ENCODE results near the gene GLYR1. TPM values are rescaled to one million over a fixed set of nuclear protein-coding genes. Genes with fewer than 3 reads are reported as not detected.

The GLYR1 gene
- total RNA-seq, 1 experiment from 2014 or later: 111 TPM

DNA sequence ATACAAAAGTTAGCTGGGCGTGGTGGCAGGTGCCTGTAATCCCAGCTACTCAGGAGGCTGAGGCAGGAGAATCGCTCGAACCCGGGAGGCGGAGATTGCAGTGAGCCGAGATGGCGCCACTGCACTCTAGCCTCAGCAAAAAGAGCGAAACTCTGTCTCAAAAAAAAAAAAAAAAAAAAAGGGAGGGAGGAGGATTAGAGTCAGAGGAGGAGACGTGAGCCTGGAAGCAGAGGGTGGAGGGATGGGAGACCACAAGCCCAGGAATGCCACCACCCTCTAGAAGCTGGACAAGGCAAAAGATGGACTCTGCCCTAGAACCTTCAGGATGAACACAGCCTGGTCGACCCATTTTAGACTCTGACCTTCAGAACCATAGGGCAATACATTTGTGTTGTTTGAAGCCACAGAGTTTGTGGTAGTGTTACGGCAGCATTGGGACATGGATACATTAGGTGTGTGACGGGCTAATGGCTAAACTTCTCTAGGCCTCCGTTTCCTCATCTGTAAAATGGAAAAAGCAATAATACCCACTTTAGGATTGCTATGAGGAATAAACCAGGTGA, 54.1 kb downstream of the GLYR1 start:
- Histone ChIP-seq H3K4me3 (ENCODE audit: low read depth in 2 of 2, low read length in 2 of 2) (no peak overlapping the region), H3K27ac (ENCODE audit: low read length) (no peak overlapping the region), H3K4me1 (ENCODE audit: control insufficient read depth, insufficient read depth, low read length) (peaks cover 7% of the 10 kb centered on the region; the same call in 1 of the 2 replicates), H3K27me3 (ENCODE audit: control insufficient read depth, insufficient read depth, low read length) (no peaks in the 10 kb centered on the region), H3K9me3 (ENCODE audit: control insufficient read depth, insufficient read depth, low read depth, low read length) (no peaks in the 10 kb centered on the region), H3K36me3 (ENCODE audit: control insufficient read depth, insufficient read depth, low read length) (no peaks in the 10 kb centered on the region)
- no peak for TF ChIP-seq TCF7L2 (IDR thresholded peaks at IDR 0.05; ENCODE audit: low read depth, low read length)
- no peak for TF ChIP-seq SIN3A (IDR thresholded peaks at IDR 0.05; ENCODE audit: borderline replicate concordance, insufficient read depth, low read depth, low read length)
- TF ChIP-seq, protein P1, sequence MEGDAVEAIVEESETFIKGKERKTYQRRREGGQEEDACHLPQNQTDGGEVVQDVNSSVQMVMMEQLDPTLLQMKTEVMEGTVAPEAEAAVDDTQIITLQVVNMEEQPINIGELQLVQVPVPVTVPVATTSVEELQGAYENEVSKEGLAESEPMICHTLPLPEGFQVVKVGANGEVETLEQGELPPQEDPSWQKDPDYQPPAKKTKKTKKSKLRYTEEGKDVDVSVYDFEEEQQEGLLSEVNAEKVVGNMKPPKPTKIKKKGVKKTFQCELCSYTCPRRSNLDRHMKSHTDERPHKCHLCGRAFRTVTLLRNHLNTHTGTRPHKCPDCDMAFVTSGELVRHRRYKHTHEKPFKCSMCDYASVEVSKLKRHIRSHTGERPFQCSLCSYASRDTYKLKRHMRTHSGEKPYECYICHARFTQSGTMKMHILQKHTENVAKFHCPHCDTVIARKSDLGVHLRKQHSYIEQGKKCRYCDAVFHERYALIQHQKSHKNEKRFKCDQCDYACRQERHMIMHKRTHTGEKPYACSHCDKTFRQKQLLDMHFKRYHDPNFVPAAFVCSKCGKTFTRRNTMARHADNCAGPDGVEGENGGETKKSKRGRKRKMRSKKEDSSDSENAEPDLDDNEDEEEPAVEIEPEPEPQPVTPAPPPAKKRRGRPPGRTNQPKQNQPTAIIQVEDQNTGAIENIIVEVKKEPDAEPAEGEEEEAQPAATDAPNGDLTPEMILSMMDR (IDR thresholded peaks at IDR 0.05): no peak
- TF ChIP-seq POLR2AphosphoS5 (IDR thresholded peaks at IDR 0.05; ENCODE audit: low read depth, low read length): no peak
- TF ChIP-seq, protein P2, sequence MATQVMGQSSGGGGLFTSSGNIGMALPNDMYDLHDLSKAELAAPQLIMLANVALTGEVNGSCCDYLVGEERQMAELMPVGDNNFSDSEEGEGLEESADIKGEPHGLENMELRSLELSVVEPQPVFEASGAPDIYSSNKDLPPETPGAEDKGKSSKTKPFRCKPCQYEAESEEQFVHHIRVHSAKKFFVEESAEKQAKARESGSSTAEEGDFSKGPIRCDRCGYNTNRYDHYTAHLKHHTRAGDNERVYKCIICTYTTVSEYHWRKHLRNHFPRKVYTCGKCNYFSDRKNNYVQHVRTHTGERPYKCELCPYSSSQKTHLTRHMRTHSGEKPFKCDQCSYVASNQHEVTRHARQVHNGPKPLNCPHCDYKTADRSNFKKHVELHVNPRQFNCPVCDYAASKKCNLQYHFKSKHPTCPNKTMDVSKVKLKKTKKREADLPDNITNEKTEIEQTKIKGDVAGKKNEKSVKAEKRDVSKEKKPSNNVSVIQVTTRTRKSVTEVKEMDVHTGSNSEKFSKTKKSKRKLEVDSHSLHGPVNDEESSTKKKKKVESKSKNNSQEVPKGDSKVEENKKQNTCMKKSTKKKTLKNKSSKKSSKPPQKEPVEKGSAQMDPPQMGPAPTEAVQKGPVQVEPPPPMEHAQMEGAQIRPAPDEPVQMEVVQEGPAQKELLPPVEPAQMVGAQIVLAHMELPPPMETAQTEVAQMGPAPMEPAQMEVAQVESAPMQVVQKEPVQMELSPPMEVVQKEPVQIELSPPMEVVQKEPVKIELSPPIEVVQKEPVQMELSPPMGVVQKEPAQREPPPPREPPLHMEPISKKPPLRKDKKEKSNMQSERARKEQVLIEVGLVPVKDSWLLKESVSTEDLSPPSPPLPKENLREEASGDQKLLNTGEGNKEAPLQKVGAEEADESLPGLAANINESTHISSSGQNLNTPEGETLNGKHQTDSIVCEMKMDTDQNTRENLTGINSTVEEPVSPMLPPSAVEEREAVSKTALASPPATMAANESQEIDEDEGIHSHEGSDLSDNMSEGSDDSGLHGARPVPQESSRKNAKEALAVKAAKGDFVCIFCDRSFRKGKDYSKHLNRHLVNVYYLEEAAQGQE (IDR thresholded peaks at IDR 0.05; ENCODE audit: insufficient read depth in 1 of 2, low read depth in 2 of 2, low read length in 1 of 2): no peak
- CTCF ChIA-PET: no interaction called here
- POLR2A ChIA-PET: interaction anchor here (0.7 kb wide), 1 partner anchor 65 kb away, joined by 15 read pairs; no protein-coding TSS in a partner anchor
- intact Hi-C loops (cut with micrococcal nuclease; ENCODE audit: unreplicated experiment) (no loop called here), in situ Hi-C loops (cut with HindIII; ENCODE audit: low pct_unique_long_range_greater_than_20kb, low sequenced_read_pairs) (no loop called here)
- no TSS peak for BruUV-seq (replicated peaks)
- DNase-seq (ENCODE audit: low read depth, low spot score) (no peak), ATAC-seq (no peak)

DNA sequence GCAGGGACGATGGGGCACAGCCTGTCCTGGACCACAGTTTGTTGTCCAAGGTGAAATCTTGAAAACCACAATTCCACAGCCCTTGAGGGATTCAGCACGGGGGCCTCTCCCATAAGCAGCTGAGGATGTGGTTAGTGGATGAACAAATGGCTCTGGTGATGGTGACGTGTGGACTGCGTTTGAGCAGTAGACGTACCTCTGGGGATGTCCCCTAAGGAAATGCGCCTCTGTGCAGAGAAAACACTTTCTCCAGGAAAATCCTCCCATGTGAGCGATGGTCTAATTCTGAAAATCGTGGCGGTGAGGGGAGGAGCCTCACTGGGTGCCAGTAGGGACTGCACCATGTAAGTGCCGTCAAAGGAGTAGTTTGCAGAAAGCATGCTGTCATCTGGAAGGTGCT, 56.2 kb downstream of the GLYR1 start:
- H3K27ac ChIP-seq (ENCODE audit: low read length): no peak overlapping the region
- CTCF ChIA-PET: no interaction called here
- no peaks in the 10 kb centered on the region for H3K9me3 ChIP-seq (ENCODE audit: control insufficient read depth, insufficient read depth, low read depth, low read length)
- no peak for TF ChIP-seq TCF7L2 (IDR thresholded peaks at IDR 0.05; ENCODE audit: low read depth, low read length)
- TF ChIP-seq SIN3A (IDR thresholded peaks at IDR 0.05; ENCODE audit: borderline replicate concordance, insufficient read depth, low read depth, low read length): no peak
- TF ChIP-seq, protein P2 (IDR thresholded peaks at IDR 0.05; ENCODE audit: insufficient read depth in 1 of 2, low read depth in 2 of 2, low read length in 1 of 2): no peak
- TF ChIP-seq, protein P1 (IDR thresholded peaks at IDR 0.05): no peak
- no peak for TF ChIP-seq POLR2AphosphoS5 (IDR thresholded peaks at IDR 0.05; ENCODE audit: low read depth, low read length)
- no peaks in the 10 kb centered on the region for H3K36me3 ChIP-seq (ENCODE audit: control insufficient read depth, insufficient read depth, low read length)
- no peak for DNase-seq (ENCODE audit: low read depth, low spot score)
- POLR2A ChIA-PET: no interaction called here
- H3K4me3 ChIP-seq (ENCODE audit: low read depth in 2 of 2, low read length in 2 of 2): no peak overlapping the region
- intact Hi-C loops (cut with micrococcal nuclease; ENCODE audit: unreplicated experiment): no loop called here
- peaks cover 8% of the 10 kb centered on the region; the same call in 1 of the 2 replicates for H3K4me1 ChIP-seq (ENCODE audit: control insufficient read depth, insufficient read depth, low read length)
- no TSS peak for BruUV-seq (replicated peaks)
- in situ Hi-C loops (cut with HindIII; ENCODE audit: low pct_unique_long_range_greater_than_20kb, low sequenced_read_pairs): no loop called here
- no peak for ATAC-seq
- no peaks in the 10 kb centered on the region for H3K27me3 ChIP-seq (ENCODE audit: control insufficient read depth, insufficient read depth, low read length)
